Measurements from ENCODE around the gene HOXA3.

- no peak for TF ChIP-seq CTCF (IDR thresholded peaks at IDR 0.05)
- TF ChIP-seq POLR2A (IDR thresholded peaks at IDR 0.05) = peak; percentile 89
These were observed 21.6 kb downstream of the HOXA3 start, which contains the start of gene HOXA4 for GRCh38 chr7:27130540-27131389.

Data from breast epithelium (tissue), 3 donors.